ENCODE results near the gene WNT2. TPM values are rescaled to one million over a fixed set of nuclear protein-coding genes. Genes with fewer than 3 reads are reported as not detected.

WNT2 gene
- 2.4 and 2.8 TPM in 2 replicates for total RNA-seq (ENCODE audit: low replicate concordance)
- long read RNA-seq, transcript WNT2-201 (5 exons, 2,907 nt), result major isoform, 10 of 12 reads
- long read RNA-seq, partial matches to known transcripts, result 2 of 12 reads
- long read RNA-seq, other reads (novel, unspliced or antisense), result 0 of 12 reads

GRCh38 chr7:117322741-117323304 lies at the start of gene WNT2:
Gene WNT2, minus strand, starts transcription at chr7:117323058. Its CDS starts 69 bp downstream, at chr7:117322989.
- Mint-ChIP-seq H3K27ac (peak within 1 kb of the TSS; percentile 20), H3K27me3 (peaks cover 89% of the 10 kb centered on the region), H3K4me1 (ENCODE audit: unreplicated experiment) (peaks cover 12% of the 10 kb centered on the region), H3K9me3 (peaks cover 4% of the 10 kb centered on the region), H3K36me3 (no peaks in the 10 kb centered on the region), H3K4me3 (peak within 1 kb of the TSS; percentile 94)
- no peak for DNase-seq (ENCODE audit: extremely low spot score, unreplicated experiment)
- TF ChIP-seq CTCF (conservative IDR thresholded peaks at IDR 0.05), result no peak

GRCh38 chr7:117372073-117372472 lies 49.2 kb upstream of the WNT2 start:
- Mint-ChIP-seq H3K9me3 (no peaks in the 10 kb centered on the region), H3K27ac (no peak overlapping the region), H3K4me1 (ENCODE audit: unreplicated experiment) (no peaks in the 10 kb centered on the region), H3K4me3 (no peak overlapping the region), H3K36me3 (no peaks in the 10 kb centered on the region), H3K27me3 (no peaks in the 10 kb centered on the region)
- no peak for DNase-seq (ENCODE audit: extremely low spot score, unreplicated experiment)
- TF ChIP-seq CTCF (conservative IDR thresholded peaks at IDR 0.05), result no peak

GRCh38 chr7:117364339-117365080 lies 41.7 kb upstream of the WNT2 start:
- Mint-ChIP-seq H3K4me3 (no peak overlapping the region), H3K27me3 (no peaks in the 10 kb centered on the region), H3K36me3 (no peaks in the 10 kb centered on the region), H3K27ac (no peak overlapping the region), H3K4me1 (ENCODE audit: unreplicated experiment) (no peaks in the 10 kb centered on the region), H3K9me3 (no peaks in the 10 kb centered on the region)
- no peak for TF ChIP-seq CTCF (conservative IDR thresholded peaks at IDR 0.05)
- DNase-seq (ENCODE audit: extremely low spot score, unreplicated experiment), result no peak

- H3K4me3 Mint-ChIP-seq, result no peak overlapping the region
- no peak overlapping the region for H3K27ac Mint-ChIP-seq
- no peak for TF ChIP-seq CTCF (conservative IDR thresholded peaks at IDR 0.05)
- no peaks in the 10 kb centered on the region for H3K9me3 Mint-ChIP-seq
- H3K36me3 Mint-ChIP-seq, result no peaks in the 10 kb centered on the region
- no peaks in the 10 kb centered on the region for H3K27me3 Mint-ChIP-seq
- no peak for DNase-seq (ENCODE audit: extremely low spot score, unreplicated experiment)
- H3K4me1 Mint-ChIP-seq (ENCODE audit: unreplicated experiment), result no peaks in the 10 kb centered on the region
These were observed 39.5 kb upstream of the WNT2 start for GRCh38 chr7:117362294-117362888.

GRCh38 chr7:117350027-117350426 lies 27.2 kb upstream of the WNT2 start:
- H3K27ac Mint-ChIP-seq, result no peak overlapping the region
- TF ChIP-seq CTCF (conservative IDR thresholded peaks at IDR 0.05), result no peak

More at GRCh38 chr7:117350027-117350426, 27.2 kb upstream of the WNT2 start:
- Mint-ChIP-seq H3K36me3 (no peaks in the 10 kb centered on the region), H3K4me3 (no peak overlapping the region), H3K4me1 (ENCODE audit: unreplicated experiment) (no peaks in the 10 kb centered on the region), H3K9me3 (no peaks in the 10 kb centered on the region), H3K27me3 (peaks cover 6% of the 10 kb centered on the region)
- DNase-seq (ENCODE audit: extremely low spot score, unreplicated experiment), result no peak
